NCI-H1694 (cell line): Measurements from ENCODE around the gene HS3ST3B1.

Source experiments
- DNase-seq: peaks from one replicate; lab custom pipeline; 2025; lab: John Stamatoyannopoulos, UW

The HS3ST3B1 gene

GRCh38 chr17:14303343-14304221, 2.7 kb downstream of the HS3ST3B1 start:
- no peak for DNase-seq

- no peak for DNase-seq
These were observed 3.4 kb downstream of the HS3ST3B1 start for GRCh38 chr17:14304222-14304772.

- DNase-seq, result no peak
These were observed 4.1 kb downstream of the HS3ST3B1 start for GRCh38 chr17:14304773-14305517.

GRCh38 chr17:14305785-14306496, 5.1 kb downstream of the HS3ST3B1 start:
- no peak for DNase-seq

GRCh38 chr17:14306596-14306995, 5.7 kb downstream of the HS3ST3B1 start:
- DNase-seq, result no peak

- no peak for DNase-seq
These were observed 6.7 kb downstream of the HS3ST3B1 start for GRCh38 chr17:14307560-14308024.

GRCh38 chr17:14308636-14308964, 7.7 kb downstream of the HS3ST3B1 start:
- DNase-seq, result no peak

- DNase-seq, result no peak
These were observed 8.3 kb downstream of the HS3ST3B1 start for GRCh38 chr17:14308965-14309879.

GRCh38 chr17:14310101-14310500, 9.2 kb downstream of the HS3ST3B1 start:
- DNase-seq, result no peak

- DNase-seq, result no peak
These were observed 9.7 kb downstream of the HS3ST3B1 start for GRCh38 chr17:14310605-14311004.

- no peak for DNase-seq
These were observed 10.4 kb downstream of the HS3ST3B1 start for GRCh38 chr17:14311186-14311705.

- DNase-seq, result no peak
These were observed 11.1 kb downstream of the HS3ST3B1 start for GRCh38 chr17:14311981-14312380.

- no peak for DNase-seq
These were observed 11.6 kb downstream of the HS3ST3B1 start for GRCh38 chr17:14312522-14312921.

- DNase-seq, result no peak
These were observed 15.4 kb downstream of the HS3ST3B1 start for GRCh38 chr17:14316126-14316832.

- DNase-seq, result no peak
These were observed 16.5 kb downstream of the HS3ST3B1 start for GRCh38 chr17:14317383-14317782.

GRCh38 chr17:14318109-14318917, 17.4 kb downstream of the HS3ST3B1 start:
- no peak for DNase-seq

GRCh38 chr17:14318918-14319205, 18.0 kb downstream of the HS3ST3B1 start:
- DNase-seq, result no peak

- DNase-seq, result no peak
These were observed 19.2 kb downstream of the HS3ST3B1 start for GRCh38 chr17:14320098-14320497.

- DNase-seq, result no peak
These were observed 20.0 kb downstream of the HS3ST3B1 start for GRCh38 chr17:14320734-14321475.
